Peyer's patch (tissue), 4 donors: ENCODE data around the gene CLDN1. TPM values are rescaled to one million over a fixed set of nuclear protein-coding genes. Genes with fewer than 3 reads are reported as not detected.

ENCODE experiments used
- DNase-seq, 3 donors: peaks; one replicate each; pipeline ENCODE4 v3.0.0-alpha.2; 2017 to 2019
- H3K27ac ChIP-seq, 4 donors: fragments of 200-600 bp; sonication (generic); one replicate each; pipeline ENCODE4 v1.5.1; 2016 to 2019
- H3K27me3 ChIP-seq, 2 donors: fragments of 200-600 bp; sonication (generic); one replicate each; pipeline ENCODE4 v1.5.1; 2019
- H3K36me3 ChIP-seq, 3 donors: fragments of 200-600 bp; sonication (generic); one replicate each; pipeline ENCODE4 v1.5.1; 2016 to 2019
- H3K4me1 ChIP-seq, 4 donors: fragments of 200-600 bp; sonication (generic); one replicate each; pipeline ENCODE4 v1.5.1; 2016 to 2019
- H3K4me3 ChIP-seq, 4 donors: fragments of 200-600 bp; sonication (generic); 1 replicate in 3 of 4; 2 replicates in 1 of 4; pipeline ENCODE4 v1.5.1; 2016 to 2019; ENCODE audit warnings: mild to moderate bottlenecking in 1 of 4
- H3K9me3 ChIP-seq, 4 donors: fragments of 200-600 bp; sonication (generic); one replicate each; pipeline ENCODE4 v1.5.1; 2016 to 2019; ENCODE audit warnings: mild to moderate bottlenecking in 1 of 4
- POLR2A ChIP-seq, 2 donors: fragments of 450-650 bp; IDR thresholded peaks; one replicate each; pipeline ENCODE4 v1.5.1; 2017; ENCODE audit warnings: antibody characterized with exemption in 2 of 2, mild to moderate bottlenecking in 2 of 2, moderate library complexity in 2 of 2
- total RNA-seq, 4 donors: library from RNA; depleted of rRNA; stranded (reverse); fragments of >200 nt; gene quantifications; one replicate each; pipeline ENCODE4 v1.1.0, GENCODE V29; 2016
- TF ChIP-seq, protein P1 (sequence below), 6 experiments: fragments of 450-650 bp in 4 of 6; fragments of 200-600 bp in 2 of 6; sonication (generic) in 1 of 6; IDR thresholded peaks; one replicate each; pipeline ENCODE4 v1.5.1; 2017 to 2019; ENCODE audit warnings: antibody characterized with exemption in 6 of 6, mild to moderate bottlenecking in 3 of 6, moderate library complexity in 1 of 6

CLDN1 gene
- total RNA-seq, 4 donors from 2014 or later: 0.35 to 1.1 TPM; not detected in 2

DNA sequence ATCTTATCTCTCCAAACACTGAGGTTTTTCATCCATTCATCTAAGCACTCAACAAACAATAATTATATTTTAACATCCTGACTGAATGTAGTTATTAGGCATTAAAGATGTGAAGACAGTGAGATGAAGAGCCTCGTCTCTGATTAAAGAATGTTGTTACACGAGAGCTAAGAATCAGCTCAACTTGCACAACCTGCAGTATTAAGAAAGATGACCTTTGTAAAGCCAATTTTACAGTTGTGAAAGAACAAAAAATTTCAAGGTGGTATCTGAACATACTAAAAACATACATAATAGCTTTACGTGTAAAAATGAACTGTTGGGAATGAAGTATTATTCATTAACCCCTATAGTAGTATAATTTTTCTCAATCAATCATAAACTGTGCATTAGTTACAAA is 12.8 kb downstream of the CLDN1 start:
- no peak for DNase-seq
- Histone ChIP-seq H3K9me3 (no peaks in the 10 kb centered on the region), H3K27me3 (no peaks in the 10 kb centered on the region), H3K4me1 (no peaks in the 10 kb centered on the region), H3K27ac (no peak overlapping the region), H3K4me3 (no peak overlapping the region), H3K36me3 (no peaks in the 10 kb centered on the region)
- TF ChIP-seq, protein P1, sequence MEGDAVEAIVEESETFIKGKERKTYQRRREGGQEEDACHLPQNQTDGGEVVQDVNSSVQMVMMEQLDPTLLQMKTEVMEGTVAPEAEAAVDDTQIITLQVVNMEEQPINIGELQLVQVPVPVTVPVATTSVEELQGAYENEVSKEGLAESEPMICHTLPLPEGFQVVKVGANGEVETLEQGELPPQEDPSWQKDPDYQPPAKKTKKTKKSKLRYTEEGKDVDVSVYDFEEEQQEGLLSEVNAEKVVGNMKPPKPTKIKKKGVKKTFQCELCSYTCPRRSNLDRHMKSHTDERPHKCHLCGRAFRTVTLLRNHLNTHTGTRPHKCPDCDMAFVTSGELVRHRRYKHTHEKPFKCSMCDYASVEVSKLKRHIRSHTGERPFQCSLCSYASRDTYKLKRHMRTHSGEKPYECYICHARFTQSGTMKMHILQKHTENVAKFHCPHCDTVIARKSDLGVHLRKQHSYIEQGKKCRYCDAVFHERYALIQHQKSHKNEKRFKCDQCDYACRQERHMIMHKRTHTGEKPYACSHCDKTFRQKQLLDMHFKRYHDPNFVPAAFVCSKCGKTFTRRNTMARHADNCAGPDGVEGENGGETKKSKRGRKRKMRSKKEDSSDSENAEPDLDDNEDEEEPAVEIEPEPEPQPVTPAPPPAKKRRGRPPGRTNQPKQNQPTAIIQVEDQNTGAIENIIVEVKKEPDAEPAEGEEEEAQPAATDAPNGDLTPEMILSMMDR (IDR thresholded peaks at IDR 0.05): no peak
- TF ChIP-seq POLR2A (IDR thresholded peaks at IDR 0.05): no peak

DNA sequence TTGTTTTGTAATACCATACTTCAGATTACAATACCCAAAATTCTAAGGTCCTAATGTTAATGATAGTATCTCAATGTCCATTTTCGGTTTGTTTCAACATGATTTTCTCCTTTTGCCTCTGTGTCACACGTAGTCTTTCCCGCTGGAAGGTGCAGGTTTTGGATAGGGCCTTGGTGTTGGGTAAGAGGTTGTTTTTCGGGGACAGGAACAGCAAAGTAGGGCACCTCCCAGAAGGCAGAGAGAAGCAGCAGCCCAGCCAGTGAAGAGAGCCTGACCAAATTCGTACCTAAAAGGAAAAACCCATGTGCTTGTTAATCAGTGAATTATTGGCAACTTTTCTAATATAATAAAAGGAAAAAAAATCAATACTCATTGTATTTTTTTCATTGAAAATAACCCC is 14.1 kb downstream of the CLDN1 start:
- H3K36me3 ChIP-seq: no peaks in the 10 kb centered on the region
- H3K27me3 ChIP-seq: no peaks in the 10 kb centered on the region
- H3K9me3 ChIP-seq: no peaks in the 10 kb centered on the region
- no peak overlapping the region for H3K27ac ChIP-seq
- no peak for DNase-seq
- H3K4me1 ChIP-seq: no peaks in the 10 kb centered on the region
- no peak overlapping the region for H3K4me3 ChIP-seq
- TF ChIP-seq, protein P1 (IDR thresholded peaks at IDR 0.05): no peak
- TF ChIP-seq POLR2A (IDR thresholded peaks at IDR 0.05): no peak

DNA sequence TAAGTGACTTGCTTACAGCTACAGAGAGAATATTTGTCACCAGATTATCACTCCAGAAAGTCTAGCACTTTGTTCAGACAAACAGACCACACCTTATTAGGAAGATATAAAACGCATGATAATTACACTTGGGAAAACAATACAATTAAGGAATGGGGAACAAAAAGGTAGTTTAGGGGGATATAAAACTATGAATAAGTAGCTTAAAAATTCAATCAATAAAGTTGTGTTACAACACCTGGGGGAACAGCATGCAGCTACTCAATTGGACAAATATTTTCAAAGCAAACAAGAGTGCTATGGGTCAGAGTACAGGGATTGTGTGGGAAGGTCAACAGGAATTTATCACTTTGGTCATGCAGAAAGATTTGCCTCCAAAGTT is 15.1 kb downstream of the CLDN1 start:
- no peak for DNase-seq
- TF ChIP-seq POLR2A (IDR thresholded peaks at IDR 0.05): no peak
- TF ChIP-seq, protein P1 (IDR thresholded peaks at IDR 0.05): no peak
- no peak overlapping the region for H3K27ac ChIP-seq
- H3K4me1 ChIP-seq: no peaks in the 10 kb centered on the region
- H3K9me3 ChIP-seq: no peaks in the 10 kb centered on the region
- H3K27me3 ChIP-seq: no peaks in the 10 kb centered on the region
- H3K36me3 ChIP-seq: no peaks in the 10 kb centered on the region
- H3K4me3 ChIP-seq: no peak overlapping the region

DNA sequence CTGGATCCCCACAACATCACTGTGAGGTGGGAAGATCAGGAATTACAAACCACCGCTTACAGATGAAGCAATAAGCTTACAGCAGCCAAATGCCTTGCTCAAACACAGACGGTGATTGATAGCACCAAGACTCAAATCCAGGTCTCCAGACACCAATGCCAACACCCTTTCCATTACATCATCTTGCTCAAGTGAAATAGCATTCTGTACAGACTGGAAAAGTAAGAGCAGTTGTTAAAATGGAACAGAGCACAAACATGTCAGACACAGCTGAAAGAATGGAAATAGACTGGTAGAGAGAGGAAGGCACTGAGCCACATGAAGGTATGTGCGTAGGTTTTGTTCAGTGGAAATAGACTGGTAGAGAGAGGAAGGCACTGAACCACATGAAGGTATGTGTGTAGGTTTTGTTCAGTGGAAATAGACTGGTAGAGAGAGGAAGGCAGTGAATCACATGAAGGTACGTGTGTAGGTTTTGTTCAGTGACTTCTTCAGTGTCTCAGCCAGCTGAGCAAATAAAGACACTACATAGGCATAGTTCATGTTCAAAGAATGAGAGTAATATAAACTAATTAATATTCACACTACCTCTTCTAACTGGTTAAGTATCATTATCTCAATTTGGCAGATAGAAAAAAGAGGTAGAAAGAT is 15.6 kb downstream of the CLDN1 start:
- H3K27ac ChIP-seq: peak overlapping the region in 1 of 4 donors; percentile 22
- no peak for DNase-seq

DNA sequence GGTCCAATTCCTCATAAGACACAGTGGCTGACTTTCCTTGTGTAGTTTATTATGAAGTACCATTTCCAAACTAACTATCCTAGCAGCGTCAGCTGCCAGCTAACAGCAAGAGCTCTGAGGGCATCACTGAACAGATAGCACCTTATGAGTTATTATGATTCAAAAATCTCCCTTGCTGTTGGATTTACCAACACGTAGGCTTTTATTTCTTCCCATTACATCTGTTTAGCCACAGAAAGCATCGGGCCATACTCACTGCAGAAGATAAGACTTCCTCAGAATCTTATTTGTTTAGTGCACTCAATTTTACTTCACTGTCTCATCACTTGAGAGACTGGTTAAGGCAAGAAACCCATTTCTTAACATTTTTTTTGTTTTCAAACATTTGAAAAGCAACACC is 16.2 kb downstream of the CLDN1 start:
- DNase-seq: no peak
- Histone ChIP-seq H3K36me3 (no peaks in the 10 kb centered on the region), H3K9me3 (no peaks in the 10 kb centered on the region), H3K4me3 (no peak overlapping the region), H3K27me3 (no peaks in the 10 kb centered on the region), H3K27ac (no peak overlapping the region), H3K4me1 (no peaks in the 10 kb centered on the region)
- TF ChIP-seq, protein P1 (IDR thresholded peaks at IDR 0.05): no peak
- no peak for TF ChIP-seq POLR2A (IDR thresholded peaks at IDR 0.05)

More for the DNA sequence above, 15.6 kb downstream of the CLDN1 start:
- Histone ChIP-seq H3K4me1 (no peaks in the 10 kb centered on the region), H3K4me3 (no peak overlapping the region), H3K27me3 (no peaks in the 10 kb centered on the region), H3K9me3 (no peaks in the 10 kb centered on the region), H3K36me3 (no peaks in the 10 kb centered on the region)
- no peak for TF ChIP-seq POLR2A (IDR thresholded peaks at IDR 0.05)
- TF ChIP-seq, protein P1 (IDR thresholded peaks at IDR 0.05): no peak

DNA sequence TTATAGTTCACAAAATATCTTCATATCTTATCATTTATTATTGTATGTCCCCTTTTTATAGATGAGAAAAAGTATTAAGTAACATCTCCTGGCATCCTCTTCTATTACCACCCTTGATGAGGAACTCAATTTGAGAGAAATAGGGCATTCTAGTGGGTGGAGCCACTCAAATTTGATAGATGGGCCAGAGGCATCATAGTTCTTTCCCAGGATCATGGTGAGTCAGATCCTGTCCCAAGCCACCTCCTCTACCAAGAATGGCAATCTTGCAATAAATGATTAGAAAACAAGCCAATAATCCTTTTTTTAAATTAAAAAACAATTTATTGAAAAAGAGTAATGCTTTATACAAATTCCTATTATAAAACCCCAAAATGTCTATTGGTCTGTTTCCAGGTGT is 16.8 kb downstream of the CLDN1 start:
- Histone ChIP-seq H3K9me3 (no peaks in the 10 kb centered on the region), H3K4me1 (no peaks in the 10 kb centered on the region), H3K27me3 (no peaks in the 10 kb centered on the region), H3K27ac (no peak overlapping the region), H3K36me3 (no peaks in the 10 kb centered on the region), H3K4me3 (no peak overlapping the region)
- no peak for TF ChIP-seq POLR2A (IDR thresholded peaks at IDR 0.05)
- TF ChIP-seq, protein P1 (IDR thresholded peaks at IDR 0.05): no peak
- DNase-seq: no peak
